K562 (cell line): ENCODE data around the gene C1orf167. TPM values are rescaled to one million over a fixed set of nuclear protein-coding genes. Genes with fewer than 3 reads are reported as not detected.

Source experiments
- ADNP ChIP-seq: fragments of 200-800 bp; sonication (Bioruptor generic); IDR thresholded peaks from 2 replicates; pipeline ENCODE4 v1.6.1; 2016; ENCODE audit warnings: missing genetic modification characterization, missing compliant biosample characterization
- ARID3A ChIP-seq: IDR thresholded peaks from 2 replicates; pipeline ENCODE4 v1.6.1; 2012; ENCODE audit warnings: low read depth, low read length, improper control_type of control experiment, borderline replicate concordance
- CCNT2 ChIP-seq: IDR thresholded peaks from 2 replicates; pipeline ENCODE4 v1.6.1; 2011; ENCODE audit warnings: borderline replicate concordance, low read depth, mild to moderate bottlenecking, moderate library complexity, mixed read lengths, low read length; ENCODE audit not compliant: insufficient read length; ENCODE audit errors: extremely low read depth
- CTCF ChIP-seq, 3 experiments: IDR thresholded peaks in 2 of 3; conservative IDR thresholded peaks in 1 of 3; 2 replicates each; pipeline ENCODE4 v1.5.1; 2011 to 2012; ENCODE audit warnings: low read length in 3 of 3, mild to moderate bottlenecking in 3 of 3, control low read depth in 2 of 3, improper control_type of control experiment in 1 of 3, inconsistent platforms in 1 of 3, low read depth in 1 of 3, mixed read lengths in 1 of 3, moderate library complexity in 1 of 3; ENCODE audit not compliant: insufficient read depth in 2 of 3
- HCFC1 ChIP-seq: IDR thresholded peaks from 2 replicates; pipeline ENCODE4 v1.6.1; 2012; ENCODE audit warnings: low read depth, low read length, improper control_type of control experiment
- HNRNPLL ChIP-seq: fragments of 200-400 bp; formaldehyde crosslinking; IDR thresholded peaks from 2 replicates; pipeline ENCODE4 v1.6.1; 2017; ENCODE audit warnings: low read length, low read depth, mild to moderate bottlenecking; ENCODE audit not compliant: poor library complexity, severe bottlenecking
- PTBP1 ChIP-seq: fragments of 200-400 bp; formaldehyde crosslinking; IDR thresholded peaks from 2 replicates; pipeline ENCODE4 v1.6.1; 2017; ENCODE audit warnings: low read depth, low read length
- USF2 ChIP-seq: sonication (generic); formaldehyde crosslinking; IDR thresholded peaks from 2 replicates; pipeline ENCODE4 v1.5.0; 2020; ENCODE audit warnings: missing genetic modification reagents
- ZNF324 ChIP-seq: fragments of 250-450 bp; sonication (Bioruptor Pico); IDR thresholded peaks from 2 replicates; pipeline ENCODE4 v1.4.0; 2020; ENCODE audit warnings: mild to moderate bottlenecking
- polyA plus RNA-seq, 8 experiments: library from polyadenylated mRNA; depleted of rRNA in 4 of 8; stranded (reverse) in 5 of 8; unstranded in 3 of 8; fragments of >200 nt; fragmentation: Nextera tagmentation in 2 of 8; fragmentation: Illumina TruSeq in 1 of 8; extraction: Ambion mirVana in 2 of 8; extraction: Trizol in 1 of 8; gene quantifications; 2 replicates each; pipeline versions ENCODE4 v1.2.1 to v1.2.3, GENCODE V29; 2011 to 2014; ENCODE audit warnings: inconsistent platforms in 1 of 8, missing spikeins in 1 of 8
- total RNA-seq, 7 experiments: library from RNA; depleted of rRNA in 6 of 7; stranded (reverse); fragments of >200 nt in 6 of 7; fragmentation: Illumina TruSeq in 2 of 7; extraction: Trizol in 2 of 7; gene quantifications; 2 replicates each; pipeline versions ENCODE4 v1.2.1 to v1.2.3, GENCODE V29; 2011 to 2021; ENCODE audit warnings: low replicate concordance in 1 of 7
- TF ChIP-seq, protein P1 (sequence below): sonication (generic); formaldehyde crosslinking; IDR thresholded peaks from 2 replicates; pipeline ENCODE4 v1.8.0; 2022; ENCODE audit warnings: mild to moderate bottlenecking, missing genetic modification reagents
- TF ChIP-seq, protein P2 (sequence below): sonication (generic); formaldehyde crosslinking; IDR thresholded peaks from 2 replicates; pipeline ENCODE4 v1.8.0; 2022; ENCODE audit warnings: missing genetic modification reagents, mild to moderate bottlenecking, borderline replicate concordance

Gene C1orf167
- total and polyA plus RNA-seq, 9 of the 15 experiments (the other 6 are each of a cell fraction or from before 2014, with no cell fraction given): 0.22 to 0.86 (median 0.31) TPM; not detected in 2

DNA sequence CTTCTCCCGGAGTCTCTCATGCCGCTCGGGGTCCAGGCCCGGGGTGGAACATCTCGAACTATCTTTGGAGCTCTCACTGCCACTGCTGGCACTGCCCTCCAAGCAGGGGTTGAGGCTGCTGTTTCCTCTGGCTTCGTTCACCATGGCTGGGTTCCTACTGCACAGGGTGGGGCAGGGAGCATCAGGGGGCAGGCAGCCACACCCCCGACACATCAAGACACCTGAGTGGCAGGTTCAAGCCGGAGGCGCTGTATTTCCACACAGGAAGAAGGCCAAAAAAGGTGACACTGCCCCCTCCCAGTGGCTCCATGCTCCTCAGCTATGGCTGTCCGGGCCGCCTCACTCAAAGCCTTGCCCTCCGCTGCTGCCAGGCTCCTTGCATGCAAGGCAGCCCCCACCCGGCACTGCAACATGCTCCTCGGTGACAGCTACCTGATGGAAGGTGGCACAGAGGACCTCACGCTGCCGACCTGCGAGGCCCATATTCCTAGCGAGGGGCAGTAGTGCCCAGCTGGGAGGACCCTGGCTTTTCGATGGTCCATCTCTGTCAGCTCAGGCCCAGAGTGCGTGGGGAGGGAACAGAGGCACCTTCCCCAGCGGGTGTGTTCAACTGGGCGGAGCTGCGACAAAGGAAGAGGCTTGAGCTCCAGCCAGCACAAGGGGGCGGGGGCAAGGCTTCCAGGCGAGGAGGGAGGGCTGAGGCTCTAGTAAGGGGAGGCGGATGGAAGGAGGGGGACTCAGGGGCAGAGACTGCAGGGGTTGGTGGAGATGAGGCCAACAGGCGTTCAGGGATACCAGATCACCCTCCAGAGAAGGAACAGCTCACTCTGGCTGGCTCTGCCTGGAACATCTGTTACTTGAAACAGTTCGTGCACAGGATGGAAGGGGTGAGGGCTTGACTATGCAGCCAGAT lies 41.2 kb downstream of the C1orf167 start (continued):
- TF ChIP-seq, protein P1, sequence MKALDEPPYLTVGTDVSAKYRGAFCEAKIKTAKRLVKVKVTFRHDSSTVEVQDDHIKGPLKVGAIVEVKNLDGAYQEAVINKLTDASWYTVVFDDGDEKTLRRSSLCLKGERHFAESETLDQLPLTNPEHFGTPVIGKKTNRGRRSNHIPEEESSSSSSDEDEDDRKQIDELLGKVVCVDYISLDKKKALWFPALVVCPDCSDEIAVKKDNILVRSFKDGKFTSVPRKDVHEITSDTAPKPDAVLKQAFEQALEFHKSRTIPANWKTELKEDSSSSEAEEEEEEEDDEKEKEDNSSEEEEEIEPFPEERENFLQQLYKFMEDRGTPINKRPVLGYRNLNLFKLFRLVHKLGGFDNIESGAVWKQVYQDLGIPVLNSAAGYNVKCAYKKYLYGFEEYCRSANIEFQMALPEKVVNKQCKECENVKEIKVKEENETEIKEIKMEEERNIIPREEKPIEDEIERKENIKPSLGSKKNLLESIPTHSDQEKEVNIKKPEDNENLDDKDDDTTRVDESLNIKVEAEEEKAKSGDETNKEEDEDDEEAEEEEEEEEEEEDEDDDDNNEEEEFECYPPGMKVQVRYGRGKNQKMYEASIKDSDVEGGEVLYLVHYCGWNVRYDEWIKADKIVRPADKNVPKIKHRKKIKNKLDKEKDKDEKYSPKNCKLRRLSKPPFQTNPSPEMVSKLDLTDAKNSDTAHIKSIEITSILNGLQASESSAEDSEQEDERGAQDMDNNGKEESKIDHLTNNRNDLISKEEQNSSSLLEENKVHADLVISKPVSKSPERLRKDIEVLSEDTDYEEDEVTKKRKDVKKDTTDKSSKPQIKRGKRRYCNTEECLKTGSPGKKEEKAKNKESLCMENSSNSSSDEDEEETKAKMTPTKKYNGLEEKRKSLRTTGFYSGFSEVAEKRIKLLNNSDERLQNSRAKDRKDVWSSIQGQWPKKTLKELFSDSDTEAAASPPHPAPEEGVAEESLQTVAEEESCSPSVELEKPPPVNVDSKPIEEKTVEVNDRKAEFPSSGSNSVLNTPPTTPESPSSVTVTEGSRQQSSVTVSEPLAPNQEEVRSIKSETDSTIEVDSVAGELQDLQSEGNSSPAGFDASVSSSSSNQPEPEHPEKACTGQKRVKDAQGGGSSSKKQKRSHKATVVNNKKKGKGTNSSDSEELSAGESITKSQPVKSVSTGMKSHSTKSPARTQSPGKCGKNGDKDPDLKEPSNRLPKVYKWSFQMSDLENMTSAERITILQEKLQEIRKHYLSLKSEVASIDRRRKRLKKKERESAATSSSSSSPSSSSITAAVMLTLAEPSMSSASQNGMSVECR: peak; percentile 98
- TF ChIP-seq HCFC1: no peak
- 0 out of 2 replicates have a peak, but pooled peaks have one; percentile 11 for TF ChIP-seq PTBP1
- peak; percentile 36 for TF ChIP-seq HNRNPLL
- no peak for TF ChIP-seq USF2 (CRISPR knock-in tag)
- TF ChIP-seq ADNP (tag): no peak
- TF ChIP-seq, protein P2, sequence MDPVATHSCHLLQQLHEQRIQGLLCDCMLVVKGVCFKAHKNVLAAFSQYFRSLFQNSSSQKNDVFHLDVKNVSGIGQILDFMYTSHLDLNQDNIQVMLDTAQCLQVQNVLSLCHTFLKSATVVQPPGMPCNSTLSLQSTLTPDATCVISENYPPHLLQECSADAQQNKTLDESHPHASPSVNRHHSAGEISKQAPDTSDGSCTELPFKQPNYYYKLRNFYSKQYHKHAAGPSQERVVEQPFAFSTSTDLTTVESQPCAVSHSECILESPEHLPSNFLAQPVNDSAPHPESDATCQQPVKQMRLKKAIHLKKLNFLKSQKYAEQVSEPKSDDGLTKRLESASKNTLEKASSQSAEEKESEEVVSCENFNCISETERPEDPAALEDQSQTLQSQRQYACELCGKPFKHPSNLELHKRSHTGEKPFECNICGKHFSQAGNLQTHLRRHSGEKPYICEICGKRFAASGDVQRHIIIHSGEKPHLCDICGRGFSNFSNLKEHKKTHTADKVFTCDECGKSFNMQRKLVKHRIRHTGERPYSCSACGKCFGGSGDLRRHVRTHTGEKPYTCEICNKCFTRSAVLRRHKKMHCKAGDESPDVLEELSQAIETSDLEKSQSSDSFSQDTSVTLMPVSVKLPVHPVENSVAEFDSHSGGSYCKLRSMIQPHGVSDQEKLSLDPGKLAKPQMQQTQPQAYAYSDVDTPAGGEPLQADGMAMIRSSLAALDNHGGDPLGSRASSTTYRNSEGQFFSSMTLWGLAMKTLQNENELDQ: peak; percentile 19; the same call in 1 of the 2 replicates
- peak; percentile 45; the same call in 1 of the 2 replicates for TF ChIP-seq ZNF324 (CRISPR knock-in tag)
- no peak for TF ChIP-seq CTCF (IDR thresholded peaks at IDR 0.05 in 2 of 3, conservative IDR thresholded peaks at IDR 0.05 in 1 of 3; ENCODE audit: insufficient read depth in 2 of 3, low read depth in 1 of 3, low read length in 3 of 3)
- TF ChIP-seq ARID3A: no peak
- no peak for TF ChIP-seq CCNT2
